Subcutaneous adipose tissue (tissue), 4 donors: ENCODE data around the gene TAS2R30. TPM values are rescaled to one million over a fixed set of nuclear protein-coding genes. Genes with fewer than 3 reads are reported as not detected.

Experiments used
- total RNA-seq, 4 donors: library from RNA; depleted of rRNA; stranded (reverse); fragments of >200 nt; gene quantifications; one replicate each; pipeline ENCODE4 v1.1.0, GENCODE V29; 2016
- TF ChIP-seq, protein P1 (sequence below): fragments of 450-650 bp; IDR thresholded peaks from one replicate; pipeline ENCODE4 v1.5.1; 2016; ENCODE audit warnings: low read depth, mild to moderate bottlenecking, control low read depth, antibody characterized with exemption, moderate library complexity

Gene TAS2R30
- total RNA-seq, 4 donors from 2014 or later, result 5.1 to 17.9 (median 11.8) TPM

- TF ChIP-seq, protein P1, sequence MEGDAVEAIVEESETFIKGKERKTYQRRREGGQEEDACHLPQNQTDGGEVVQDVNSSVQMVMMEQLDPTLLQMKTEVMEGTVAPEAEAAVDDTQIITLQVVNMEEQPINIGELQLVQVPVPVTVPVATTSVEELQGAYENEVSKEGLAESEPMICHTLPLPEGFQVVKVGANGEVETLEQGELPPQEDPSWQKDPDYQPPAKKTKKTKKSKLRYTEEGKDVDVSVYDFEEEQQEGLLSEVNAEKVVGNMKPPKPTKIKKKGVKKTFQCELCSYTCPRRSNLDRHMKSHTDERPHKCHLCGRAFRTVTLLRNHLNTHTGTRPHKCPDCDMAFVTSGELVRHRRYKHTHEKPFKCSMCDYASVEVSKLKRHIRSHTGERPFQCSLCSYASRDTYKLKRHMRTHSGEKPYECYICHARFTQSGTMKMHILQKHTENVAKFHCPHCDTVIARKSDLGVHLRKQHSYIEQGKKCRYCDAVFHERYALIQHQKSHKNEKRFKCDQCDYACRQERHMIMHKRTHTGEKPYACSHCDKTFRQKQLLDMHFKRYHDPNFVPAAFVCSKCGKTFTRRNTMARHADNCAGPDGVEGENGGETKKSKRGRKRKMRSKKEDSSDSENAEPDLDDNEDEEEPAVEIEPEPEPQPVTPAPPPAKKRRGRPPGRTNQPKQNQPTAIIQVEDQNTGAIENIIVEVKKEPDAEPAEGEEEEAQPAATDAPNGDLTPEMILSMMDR, result no peak
Measured at GRCh38 chr12:11170810-11171144, 36.3 kb upstream of the TAS2R30 start.

DNA sequence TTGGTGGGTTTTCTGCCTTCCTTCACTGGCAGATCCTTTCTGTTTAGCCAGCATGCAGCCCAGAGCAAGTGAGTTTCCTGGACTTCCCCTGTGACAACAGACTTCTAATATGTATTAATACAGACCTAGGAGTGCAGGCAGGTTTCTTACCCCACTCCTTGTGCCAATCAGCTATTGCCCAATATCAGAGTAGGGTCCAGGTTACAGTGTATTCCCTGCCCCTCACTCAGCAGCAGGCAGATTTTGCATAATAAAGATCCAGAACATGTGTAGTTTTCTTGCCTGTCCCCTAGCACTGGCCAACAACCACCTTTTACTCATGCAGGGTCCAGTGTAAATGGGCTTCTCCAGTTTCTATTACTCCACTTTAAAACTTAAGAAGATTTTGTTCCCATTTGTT is 31.9 kb upstream of the TAS2R30 start:
- TF ChIP-seq, protein P1, result no peak

DNA sequence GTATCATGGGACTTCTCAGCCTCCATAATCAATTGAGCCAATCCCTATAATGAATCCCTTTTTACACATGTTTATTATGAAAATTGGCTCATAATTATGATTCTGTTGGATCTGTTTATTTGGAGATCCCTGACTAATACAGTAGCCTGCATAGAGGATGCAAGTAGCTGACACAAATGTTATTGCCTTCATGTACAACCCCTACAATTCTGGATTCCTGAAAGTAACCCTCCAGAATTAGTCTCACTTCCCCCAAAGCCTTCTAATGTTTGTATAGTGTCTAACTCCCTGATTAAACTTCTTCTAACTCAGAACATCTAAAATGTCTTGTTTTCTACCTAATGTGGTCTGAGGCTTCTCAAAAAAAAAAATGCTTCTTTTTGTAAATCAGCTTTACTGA is 29.9 kb upstream of the TAS2R30 start:
- TF ChIP-seq, protein P1, result no peak

GRCh38 chr12:11162502-11162901 is 28.1 kb upstream of the TAS2R30 start:
- TF ChIP-seq, protein P1, result no peak

DNA sequence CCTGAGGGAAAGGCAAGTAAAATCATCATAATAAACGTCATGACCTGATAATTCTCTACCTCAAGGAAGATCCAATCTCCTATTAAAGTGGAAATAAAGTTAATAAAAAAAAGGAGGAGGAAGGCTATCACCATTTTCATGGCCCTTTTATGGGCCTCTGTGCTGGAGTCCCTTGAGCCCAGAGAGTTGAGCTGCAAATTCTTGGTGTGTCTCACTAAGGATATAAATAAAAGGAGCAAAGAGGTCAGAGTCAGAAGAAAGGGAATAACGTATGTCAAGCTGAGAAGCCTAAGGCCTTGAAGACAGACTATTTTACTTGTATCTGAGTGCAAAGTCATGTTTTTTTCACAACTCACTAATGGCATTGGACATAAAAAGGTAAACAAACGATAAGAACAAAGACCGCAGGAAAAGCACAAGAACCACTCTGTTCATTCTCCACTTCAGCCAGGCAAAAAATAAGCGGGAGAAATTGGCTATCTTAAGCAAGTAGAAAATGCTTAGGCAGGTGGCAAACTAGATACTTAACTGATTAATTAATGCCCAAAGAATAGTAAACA is 24.5 kb upstream of the TAS2R30 start:
- TF ChIP-seq, protein P1, result no peak

DNA sequence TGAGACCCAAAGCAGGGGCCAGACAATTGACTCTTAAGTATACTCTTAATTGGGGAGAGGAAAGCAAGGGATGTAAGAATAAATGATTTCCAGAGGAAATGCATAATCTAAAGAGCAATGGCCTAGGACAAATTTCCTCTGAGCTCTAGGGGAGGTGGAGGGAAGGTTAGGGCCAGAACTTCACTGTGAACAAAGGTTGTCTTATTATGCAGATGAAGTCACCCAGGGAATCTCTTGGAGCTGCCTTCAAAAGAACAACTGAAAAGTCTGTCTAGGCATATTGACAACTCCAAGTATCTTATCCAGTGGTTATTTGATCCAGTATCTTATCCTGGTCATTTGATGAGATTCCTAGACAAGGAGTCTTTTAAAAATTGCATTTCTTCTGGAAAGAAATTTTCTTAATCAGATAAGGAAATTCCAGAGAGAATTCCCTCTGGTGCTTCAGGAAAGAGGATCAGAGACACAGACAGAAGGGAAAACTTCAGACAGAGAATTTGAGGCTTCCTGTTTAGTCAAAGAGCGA is 20.0 kb upstream of the TAS2R30 start:
- TF ChIP-seq, protein P1, result no peak

DNA sequence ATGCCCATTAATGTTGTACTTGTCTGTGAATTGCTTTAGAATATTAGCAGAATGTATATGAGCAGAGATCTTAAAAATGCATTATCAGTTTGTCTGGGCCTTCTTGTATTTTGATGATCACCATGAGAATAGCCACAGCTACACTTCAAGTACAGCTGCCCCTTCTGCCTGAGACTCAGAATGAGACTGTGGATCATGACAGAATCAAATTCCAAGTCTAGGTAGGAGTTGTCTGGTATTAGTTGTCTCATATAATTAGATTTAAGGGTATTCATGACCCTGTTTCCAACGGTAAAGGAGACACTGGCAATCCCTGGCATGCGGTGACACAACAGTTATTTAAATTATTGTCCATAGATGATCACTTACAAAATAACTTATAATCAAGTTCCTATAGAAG is 18.3 kb upstream of the TAS2R30 start:
- TF ChIP-seq, protein P1, result no peak
